ENCODE results near the gene SF3A1.
"Not testable (repeated sequence)": the region's sequence is repeated elsewhere in the genome, so short reads cannot be mapped to it uniquely, and the experiment has no call there.

The SF3A1 gene

GRCh38 chr22:30356449-30357235 is at the start of gene SF3A1, which contains the start of gene CCDC157:
TSS of gene SF3A1 (minus strand) at chr22:30356894. CDS start at chr22:30356792, 102 bp downstream.
TSS of gene CCDC157 (plus strand) at chr22:30357007. CDS start at chr22:30366001, 8,994 bp downstream.
- peak; percentile 61 to 76 (median 64) for DNase-seq (ENCODE audit: low read depth in 3 of 3, low spot score in 1 of 3)

GRCh38 chr22:30406400-30406799 is 49.7 kb upstream of the SF3A1 start:
- no peak for DNase-seq (ENCODE audit: low read depth in 3 of 3, low spot score in 1 of 3)

- no peak for DNase-seq (ENCODE audit: low read depth in 3 of 3, low spot score in 1 of 3)
Observed at GRCh38 chr22:30405731-30406130, 49.0 kb upstream of the SF3A1 start.

- DNase-seq (ENCODE audit: low read depth in 3 of 3, low spot score in 1 of 3) = no peak
Observed at GRCh38 chr22:30404307-30404706, 47.6 kb upstream of the SF3A1 start.

GRCh38 chr22:30402766-30403104 is 46.0 kb upstream of the SF3A1 start:
- not testable (repeated sequence) for DNase-seq (ENCODE audit: low read depth in 3 of 3, low spot score in 1 of 3)

- no peak for DNase-seq (ENCODE audit: low read depth in 3 of 3, low spot score in 1 of 3)
Observed at GRCh38 chr22:30402028-30402765, 45.5 kb upstream of the SF3A1 start.

- not testable (repeated sequence) for DNase-seq (ENCODE audit: low read depth in 3 of 3, low spot score in 1 of 3)
Observed at GRCh38 chr22:30401024-30401423, 44.3 kb upstream of the SF3A1 start.

GRCh38 chr22:30400159-30400558 is 43.5 kb upstream of the SF3A1 start:
- DNase-seq (ENCODE audit: low read depth in 3 of 3, low spot score in 1 of 3) = no peak

- no peak for DNase-seq (ENCODE audit: low read depth in 3 of 3, low spot score in 1 of 3)
Observed at GRCh38 chr22:30399718-30400117, 43.0 kb upstream of the SF3A1 start.

GRCh38 chr22:30398685-30399680 is 42.3 kb upstream of the SF3A1 start:
- DNase-seq (ENCODE audit: low read depth in 3 of 3, low spot score in 1 of 3) = no peak

GRCh38 chr22:30397656-30398635 is 41.3 kb upstream of the SF3A1 start:
- no peak for DNase-seq (ENCODE audit: low read depth in 3 of 3, low spot score in 1 of 3)

GRCh38 chr22:30396871-30397655 is 40.4 kb upstream of the SF3A1 start, which contains the start of gene SEC14L2:
TSS of gene SEC14L2 (plus strand) at chr22:30397018. CDS start at chr22:30397117, 99 bp downstream.
- DNase-seq (ENCODE audit: low read depth in 3 of 3, low spot score in 1 of 3) = peak; percentile 12 to 53 (median 24)

- no peak for DNase-seq (ENCODE audit: low read depth in 3 of 3, low spot score in 1 of 3)
Observed at GRCh38 chr22:30393885-30394284, 37.2 kb upstream of the SF3A1 start.

GRCh38 chr22:30393322-30393680 is 36.6 kb upstream of the SF3A1 start:
- DNase-seq (ENCODE audit: low read depth in 3 of 3, low spot score in 1 of 3) = no peak

- no peak for DNase-seq (ENCODE audit: low read depth in 3 of 3, low spot score in 1 of 3)
Observed at GRCh38 chr22:30392661-30393321, 36.1 kb upstream of the SF3A1 start.

GRCh38 chr22:30390974-30391691 is 34.4 kb upstream of the SF3A1 start:
- peak; percentile 51 to 65 (median 56) for DNase-seq (ENCODE audit: low read depth in 3 of 3, low spot score in 1 of 3)

GRCh38 chr22:30386960-30387827 is 30.5 kb upstream of the SF3A1 start, which contains the start of gene RNF215:
TSS of gene RNF215 (minus strand) at chr22:30387411. CDS start at chr22:30387313, 98 bp downstream.
- peak; percentile 39 to 74 (median 68) for DNase-seq (ENCODE audit: low read depth in 3 of 3, low spot score in 1 of 3)

Data from stimulated activated CD4-positive, alpha-beta T cell treated with anti-CD3 and anti-CD28 coated beads, TNF-alpha, amount 100 ng/mL, for 1 hour (primary cell).